Measurements from ENCODE around the gene ACRBP.

Gene ACRBP

DNA sequence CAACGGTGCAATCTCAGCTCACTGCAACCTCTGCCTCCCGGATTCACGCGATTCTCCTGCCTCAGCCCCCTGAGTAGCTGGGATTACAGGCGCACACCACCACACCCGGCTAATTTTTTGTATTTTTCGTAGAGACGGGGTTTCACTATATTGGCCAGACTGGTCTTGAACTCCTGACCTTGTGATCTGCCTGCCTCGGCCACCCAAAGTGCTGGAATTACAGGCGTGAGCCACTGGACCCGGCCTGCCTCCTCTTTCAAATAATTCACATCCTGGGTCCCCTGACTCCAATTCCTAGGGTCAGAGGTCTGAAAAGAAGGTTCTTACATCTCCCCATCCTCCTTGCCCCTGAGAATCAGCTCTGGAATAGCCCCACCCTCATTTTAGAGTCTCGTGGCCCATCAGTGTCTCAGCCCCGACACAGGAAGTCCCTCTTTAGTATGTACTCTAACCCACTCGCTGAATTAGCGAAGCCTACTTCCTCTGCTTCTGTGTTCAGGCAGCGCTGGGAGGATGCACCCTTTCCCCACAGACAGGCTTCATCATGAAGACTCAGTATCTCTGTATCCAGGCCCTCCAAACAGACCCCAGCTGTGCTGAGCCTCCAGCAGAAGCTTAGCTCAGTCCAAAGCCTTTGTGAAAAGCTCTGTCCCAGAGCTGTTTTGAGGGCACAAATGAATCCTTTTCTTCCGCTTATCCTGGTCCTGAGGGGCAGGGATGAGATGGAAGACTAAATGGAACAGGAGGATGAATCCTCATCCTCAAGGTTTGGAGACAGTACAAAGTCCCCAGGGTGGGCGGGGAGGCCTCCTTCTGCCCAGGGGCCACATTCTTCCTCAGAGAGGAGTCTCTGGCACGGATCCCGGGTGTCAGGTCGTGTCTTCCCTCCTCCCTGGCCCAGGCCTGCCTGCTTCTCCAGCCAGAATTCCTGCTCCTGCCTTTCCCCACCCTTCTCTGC is 14.9 kb downstream of the ACRBP start:
- Histone ChIP-seq H4K20me1 (ENCODE audit: insufficient read depth, low read length) (peaks cover 3% of the 10 kb centered on the region; the same call in 1 of the 2 replicates), H3K4me2 (ENCODE audit: insufficient read depth, low read length) (peak overlapping the region; percentile 37), H3K27ac (ENCODE audit: low read length) (peak overlapping the region; percentile 68), H3K9ac (ENCODE audit: low read depth, low read length) (peak overlapping the region; percentile 26), H3K9me3 (ENCODE audit: insufficient read depth, low read length, severe bottlenecking) (no peaks in the 10 kb centered on the region), H2AFZ (ENCODE audit: low read depth, low read length) (peak overlapping the region; percentile 73), H3K4me3 (ENCODE audit: low read depth in 1 of 2, low read length in 2 of 2) (no peak overlapping the region), H3K27me3 (ENCODE audit: insufficient read depth, low read length, poor library complexity) (no peaks in the 10 kb centered on the region), H3K4me1 (ENCODE audit: insufficient read depth, low read length) (peaks cover 47% of the 10 kb centered on the region), H3K36me3 (ENCODE audit: insufficient read depth, low read length) (no peaks in the 10 kb centered on the region), H3K79me2 (ENCODE audit: insufficient read depth, low read length) (no peaks in the 10 kb centered on the region)
- DNase-seq (peak; percentile 80), ATAC-seq (ENCODE audit: insufficient read depth, low read depth) (peak; percentile 93)
- TF ChIP-seq, protein P1, sequence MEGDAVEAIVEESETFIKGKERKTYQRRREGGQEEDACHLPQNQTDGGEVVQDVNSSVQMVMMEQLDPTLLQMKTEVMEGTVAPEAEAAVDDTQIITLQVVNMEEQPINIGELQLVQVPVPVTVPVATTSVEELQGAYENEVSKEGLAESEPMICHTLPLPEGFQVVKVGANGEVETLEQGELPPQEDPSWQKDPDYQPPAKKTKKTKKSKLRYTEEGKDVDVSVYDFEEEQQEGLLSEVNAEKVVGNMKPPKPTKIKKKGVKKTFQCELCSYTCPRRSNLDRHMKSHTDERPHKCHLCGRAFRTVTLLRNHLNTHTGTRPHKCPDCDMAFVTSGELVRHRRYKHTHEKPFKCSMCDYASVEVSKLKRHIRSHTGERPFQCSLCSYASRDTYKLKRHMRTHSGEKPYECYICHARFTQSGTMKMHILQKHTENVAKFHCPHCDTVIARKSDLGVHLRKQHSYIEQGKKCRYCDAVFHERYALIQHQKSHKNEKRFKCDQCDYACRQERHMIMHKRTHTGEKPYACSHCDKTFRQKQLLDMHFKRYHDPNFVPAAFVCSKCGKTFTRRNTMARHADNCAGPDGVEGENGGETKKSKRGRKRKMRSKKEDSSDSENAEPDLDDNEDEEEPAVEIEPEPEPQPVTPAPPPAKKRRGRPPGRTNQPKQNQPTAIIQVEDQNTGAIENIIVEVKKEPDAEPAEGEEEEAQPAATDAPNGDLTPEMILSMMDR (IDR thresholded peaks at IDR 0.05; ENCODE audit: borderline replicate concordance, extremely low read depth, low read length, poor library complexity, severe bottlenecking) = no peak
- TF ChIP-seq EZH2 (IDR thresholded peaks at IDR 0.05; ENCODE audit: borderline replicate concordance, low read depth, low read length, severe bottlenecking) = no peak

DNA sequence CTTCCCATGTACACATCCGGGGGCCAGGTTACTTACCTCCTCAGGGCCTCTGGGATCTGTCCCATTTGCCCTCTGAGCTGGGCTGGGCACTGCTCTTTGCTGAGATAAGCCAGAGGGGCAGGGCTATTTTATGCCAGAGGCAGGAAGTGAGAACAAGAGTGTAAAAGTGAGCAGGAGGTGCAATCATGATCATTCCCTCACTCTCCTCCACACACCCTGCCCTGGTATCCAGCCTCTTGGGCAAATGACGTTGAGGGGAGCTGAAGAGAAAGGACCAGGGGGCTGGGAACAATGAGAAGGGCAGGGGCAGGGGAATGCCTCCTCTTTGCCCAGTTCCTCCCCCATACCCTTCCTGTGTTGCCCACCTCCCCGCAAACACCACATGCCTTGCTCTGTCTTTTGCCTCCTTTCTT is 15.7 kb downstream of the ACRBP start:
- H3K4me2 ChIP-seq (ENCODE audit: insufficient read depth, low read length) = no peak overlapping the region
- TF ChIP-seq EZH2 (IDR thresholded peaks at IDR 0.05; ENCODE audit: borderline replicate concordance, low read depth, low read length, severe bottlenecking) = no peak
- TF ChIP-seq, protein P1 (IDR thresholded peaks at IDR 0.05; ENCODE audit: borderline replicate concordance, extremely low read depth, low read length, poor library complexity, severe bottlenecking) = no peak

DNA sequence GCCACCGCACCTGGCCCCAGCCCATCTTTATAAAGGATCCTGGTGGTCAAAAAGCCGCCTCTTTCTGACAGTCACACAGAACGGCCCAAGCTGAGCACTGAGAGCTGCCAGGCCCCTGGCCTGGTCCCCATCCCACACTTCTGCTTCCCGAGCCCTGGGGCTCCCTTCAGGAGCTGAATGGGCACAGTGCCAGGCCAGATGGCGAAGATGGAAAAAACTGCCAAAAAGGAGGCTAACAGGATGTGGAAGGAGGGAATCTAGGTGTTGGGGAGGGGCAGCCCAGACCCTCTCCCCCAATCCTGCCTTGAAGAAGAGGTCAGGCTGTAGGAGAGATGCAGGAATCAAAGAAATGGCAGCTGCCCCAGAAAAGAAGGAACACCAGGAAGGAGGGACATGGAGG is 16.5 kb downstream of the ACRBP start:
- Histone ChIP-seq H3K9ac (ENCODE audit: low read depth, low read length) (no peak overlapping the region), H3K27me3 (ENCODE audit: insufficient read depth, low read length, poor library complexity) (no peaks in the 10 kb centered on the region), H3K4me3 (ENCODE audit: low read depth in 1 of 2, low read length in 2 of 2) (no peak overlapping the region), H3K79me2 (ENCODE audit: insufficient read depth, low read length) (no peaks in the 10 kb centered on the region), H2AFZ (ENCODE audit: low read depth, low read length) (no peak overlapping the region), H3K9me3 (ENCODE audit: insufficient read depth, low read length, severe bottlenecking) (no peaks in the 10 kb centered on the region), H3K4me2 (ENCODE audit: insufficient read depth, low read length) (no peak overlapping the region), H3K27ac (ENCODE audit: low read length) (no peak overlapping the region), H3K36me3 (ENCODE audit: insufficient read depth, low read length) (no peaks in the 10 kb centered on the region), H4K20me1 (ENCODE audit: insufficient read depth, low read length) (no peaks in the 10 kb centered on the region), H3K4me1 (ENCODE audit: insufficient read depth, low read length) (peaks cover 43% of the 10 kb centered on the region)
- DNase-seq (no peak), ATAC-seq (ENCODE audit: insufficient read depth, low read depth) (no peak)
- no peak for TF ChIP-seq EZH2 (IDR thresholded peaks at IDR 0.05; ENCODE audit: borderline replicate concordance, low read depth, low read length, severe bottlenecking)
- TF ChIP-seq, protein P1 (IDR thresholded peaks at IDR 0.05; ENCODE audit: borderline replicate concordance, extremely low read depth, low read length, poor library complexity, severe bottlenecking) = no peak

More for the DNA sequence above, 15.7 kb downstream of the ACRBP start:
- Histone ChIP-seq H3K36me3 (ENCODE audit: insufficient read depth, low read length) (no peaks in the 10 kb centered on the region), H3K4me3 (ENCODE audit: low read depth in 1 of 2, low read length in 2 of 2) (no peak overlapping the region), H3K9ac (ENCODE audit: low read depth, low read length) (no peak overlapping the region), H3K27me3 (ENCODE audit: insufficient read depth, low read length, poor library complexity) (no peaks in the 10 kb centered on the region), H2AFZ (ENCODE audit: low read depth, low read length) (peak overlapping the region; percentile 73), H3K9me3 (ENCODE audit: insufficient read depth, low read length, severe bottlenecking) (no peaks in the 10 kb centered on the region), H3K79me2 (ENCODE audit: insufficient read depth, low read length) (no peaks in the 10 kb centered on the region), H3K4me1 (ENCODE audit: insufficient read depth, low read length) (peaks cover 50% of the 10 kb centered on the region), H3K27ac (ENCODE audit: low read length) (peak overlapping the region; percentile 60; the same call in 1 of the 2 replicates), H4K20me1 (ENCODE audit: insufficient read depth, low read length) (peaks cover 3% of the 10 kb centered on the region; the same call in 1 of the 2 replicates)
- DNase-seq (no peak), ATAC-seq (ENCODE audit: insufficient read depth, low read depth) (no peak)

All from DND-41 (cell line).